Activated CD8-positive, alpha-beta memory T cell treated with anti-CD3 and anti-CD28 coated beads for 48 hours (primary cell): ENCODE measurements around the gene PLD1.
"Not testable (repeated sequence)": the region's sequence is repeated elsewhere in the genome, so short reads cannot be mapped to it uniquely, and the experiment has no call there.

Experiments
- DNase-seq, 3 experiments: peaks; one replicate each; pipeline ENCODE4 v3.0.0-alpha.2; 2020; ENCODE audit warnings: low read depth in 2 of 3, low spot score in 2 of 3

PLD1 gene

DNA sequence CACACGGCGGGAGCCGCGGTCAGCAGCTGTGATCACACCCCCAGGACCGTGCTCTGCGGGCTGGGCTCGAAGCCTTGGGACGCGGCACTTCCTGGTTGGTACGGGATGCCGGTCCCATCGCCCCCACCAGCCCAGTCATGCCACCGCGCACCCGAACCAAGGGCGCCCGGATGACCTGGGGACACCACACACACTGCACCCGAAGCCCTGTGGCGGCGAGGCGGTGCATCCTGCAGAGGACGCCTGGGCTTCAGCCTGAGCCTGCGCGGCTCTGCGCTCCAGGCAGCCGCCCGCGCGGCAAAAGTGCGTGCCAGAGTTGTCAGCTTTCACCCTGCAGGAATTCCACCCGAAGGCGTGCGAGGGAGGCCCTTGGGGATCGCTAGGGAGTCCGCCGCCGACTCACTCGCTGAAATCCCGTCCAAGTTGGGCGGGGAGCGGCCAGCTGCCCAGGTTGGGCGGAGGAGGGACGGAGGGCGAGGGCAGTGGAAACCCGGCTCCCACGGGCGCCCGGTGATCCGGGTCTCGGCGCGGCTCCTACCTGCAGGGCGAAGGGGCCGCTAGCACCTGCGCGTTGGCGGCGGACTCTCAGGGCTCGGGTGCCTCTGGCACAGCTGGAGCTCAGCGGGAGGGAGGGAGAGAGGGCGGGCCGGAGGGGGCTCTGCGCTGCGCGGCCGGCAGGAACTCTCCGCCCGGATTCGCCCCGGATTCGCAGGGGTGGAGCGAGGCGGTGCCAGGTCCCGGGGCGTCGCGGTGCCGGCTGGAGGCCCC, at the start of gene PLD1:
Gene PLD1 (minus strand): TSS at position 623 of the 768 bp plus-strand sequence. CDS start 72,432 bp downstream, outside the sequence.
- peak; percentile 9 to 24 (median 12) for DNase-seq

DNA sequence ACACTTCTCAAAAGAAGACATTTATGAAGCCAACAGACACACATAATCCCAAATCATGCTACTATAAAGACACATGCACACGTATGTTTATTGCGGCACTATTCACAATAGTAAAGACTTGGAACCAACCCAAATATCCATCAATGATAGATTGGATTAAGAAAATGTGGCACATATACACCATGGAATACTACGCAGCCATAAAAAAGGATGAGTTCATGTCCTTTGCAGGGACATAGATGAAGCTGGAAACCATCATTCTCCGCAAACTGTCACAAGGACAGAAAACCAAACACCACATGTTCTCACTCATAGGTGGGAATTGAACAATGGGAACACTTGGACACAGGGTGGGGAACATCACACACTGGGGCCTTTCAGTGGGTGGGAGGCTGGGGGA, 48.5 kb upstream of the PLD1 start:
- DNase-seq = not testable (repeated sequence)

- no peak for DNase-seq
Measured at GRCh38 chr3:171854649-171855305, 44.5 kb upstream of the PLD1 start.

GRCh38 chr3:171851660-171852058, 41.4 kb upstream of the PLD1 start:
- DNase-seq = no peak

- no peak for DNase-seq
Measured at GRCh38 chr3:171850960-171851659, 40.8 kb upstream of the PLD1 start.

DNA sequence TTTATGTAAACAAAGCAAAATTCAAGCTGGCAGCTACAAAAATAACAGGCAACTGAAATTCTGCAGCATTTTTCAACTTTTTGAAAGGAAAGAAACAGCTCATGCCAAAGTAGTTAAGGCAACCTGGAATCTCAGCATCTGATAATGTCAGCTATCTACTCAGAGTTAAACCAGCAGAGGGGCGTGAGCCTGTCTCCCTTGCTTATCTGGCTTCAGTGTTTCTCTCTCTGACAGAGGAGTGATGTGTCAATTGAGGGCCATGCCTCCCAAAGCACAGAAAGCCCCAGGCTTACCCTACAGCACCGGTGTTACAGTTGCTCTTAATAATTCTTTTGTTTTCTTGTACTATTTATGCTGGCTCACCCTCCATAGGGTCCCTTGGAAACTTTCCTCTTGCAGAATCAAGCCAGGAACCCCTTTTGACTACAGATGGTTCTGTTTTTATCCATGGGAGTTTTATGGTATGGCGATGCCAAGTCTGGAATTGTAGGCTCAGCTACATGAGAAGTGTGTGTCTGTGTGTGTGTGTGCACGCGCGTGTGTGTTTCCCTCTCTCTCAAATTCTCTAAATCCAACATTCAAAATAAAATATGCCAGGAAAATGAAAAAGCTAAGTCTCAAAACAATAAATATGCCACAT, 40.2 kb upstream of the PLD1 start:
- no peak for DNase-seq

GRCh38 chr3:171849617-171850319, 39.5 kb upstream of the PLD1 start:
- DNase-seq = no peak

DNA sequence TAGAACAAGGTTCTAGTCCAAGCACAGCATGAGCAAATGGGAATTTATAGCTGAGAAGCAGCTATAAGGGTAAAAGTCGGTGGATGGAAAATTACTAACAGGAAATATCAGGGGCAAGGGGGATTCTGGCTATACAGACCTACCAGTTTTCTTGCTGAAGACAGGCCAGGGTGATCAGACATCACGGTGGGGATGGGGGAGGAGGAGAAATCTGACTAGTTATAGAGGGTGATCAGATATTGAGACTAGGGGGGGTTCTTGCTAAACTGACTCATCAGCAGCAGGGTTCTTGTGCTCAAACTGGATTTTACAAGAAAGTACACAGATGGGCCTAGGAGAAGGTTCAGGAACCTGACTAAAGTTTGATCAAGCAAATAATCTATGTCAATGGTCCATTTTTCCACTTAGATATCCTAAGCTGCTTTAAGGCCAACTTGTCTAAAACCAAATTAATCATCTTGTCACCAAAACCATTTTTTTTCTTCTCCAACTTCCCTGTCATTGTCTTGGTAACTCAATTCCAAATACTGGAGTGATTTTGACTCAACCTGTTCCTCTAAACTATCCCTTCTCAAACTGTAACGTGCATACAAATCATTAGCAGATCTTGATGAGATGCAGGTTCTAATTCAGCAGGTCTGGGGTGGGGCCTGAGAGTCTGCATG, 37.4 kb upstream of the PLD1 start:
- no peak for DNase-seq

- DNase-seq = no peak
Measured at GRCh38 chr3:171847133-171847532, 36.9 kb upstream of the PLD1 start.

GRCh38 chr3:171846597-171846996, 36.3 kb upstream of the PLD1 start:
- no peak for DNase-seq

GRCh38 chr3:171845481-171846284, 35.4 kb upstream of the PLD1 start:
- no peak for DNase-seq

DNA sequence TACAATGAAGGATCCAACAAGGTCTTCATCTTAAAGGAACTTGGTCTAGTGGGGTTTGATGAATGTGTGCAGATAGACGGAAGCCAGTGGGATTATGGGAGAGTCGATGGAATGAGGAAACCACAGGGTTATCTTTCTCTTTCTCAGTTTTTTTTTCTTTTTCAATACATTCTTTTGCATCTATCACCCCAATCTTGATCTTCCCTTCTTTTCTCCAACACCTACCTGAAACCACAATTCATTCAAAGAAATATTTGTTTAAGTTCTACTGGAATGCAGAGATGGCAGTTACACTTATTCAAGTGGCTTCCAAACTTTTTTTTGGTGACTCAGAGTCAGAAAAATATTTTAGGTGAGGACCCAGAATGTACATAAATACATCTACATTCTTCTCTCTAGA, 34.6 kb upstream of the PLD1 start:
- DNase-seq = no peak

- no peak for DNase-seq
Measured at GRCh38 chr3:171842864-171843518, 32.7 kb upstream of the PLD1 start, which contains the start of gene TMEM212. TSS of gene TMEM212 (plus strand) at chr3:171843349. CDS start at chr3:171843384, 35 bp downstream.

- DNase-seq = no peak
Measured at GRCh38 chr3:171841620-171842000, 31.3 kb upstream of the PLD1 start.

DNA sequence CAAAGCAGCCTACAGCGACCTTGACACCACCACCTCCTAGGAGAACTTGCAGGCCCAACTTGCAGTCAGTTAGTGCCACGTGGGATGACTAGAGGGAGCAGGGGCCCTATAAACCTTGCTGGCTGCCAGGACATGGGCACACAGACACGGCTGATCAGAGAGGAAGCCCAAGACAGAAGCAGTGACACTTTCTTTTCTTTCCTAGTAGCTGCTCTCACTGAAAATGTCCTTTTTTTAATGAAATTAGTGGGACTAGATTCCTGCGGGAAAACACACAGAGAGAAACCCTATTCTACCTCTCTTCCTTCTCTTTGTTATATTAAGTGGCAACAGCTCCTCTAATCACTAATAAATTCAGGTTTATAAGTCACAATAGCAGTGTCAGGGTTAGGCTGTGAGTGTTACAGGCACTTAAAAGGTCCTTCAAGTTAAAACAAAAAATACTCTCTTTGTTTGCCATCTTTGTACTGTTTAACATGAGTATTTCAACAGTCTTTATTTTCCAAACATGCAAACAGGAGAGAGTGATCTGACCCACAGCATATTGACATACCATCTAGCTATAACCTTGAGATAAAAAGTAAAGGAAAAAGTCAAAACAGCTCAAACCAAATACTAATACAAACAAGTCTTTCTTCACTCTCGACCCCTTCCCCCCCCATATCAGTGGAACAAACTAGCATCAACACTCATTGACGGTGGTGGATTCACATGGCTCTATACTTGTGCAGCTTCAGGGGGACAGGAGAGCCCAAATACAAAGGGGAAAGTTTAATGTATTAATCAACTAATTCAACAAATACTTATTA, 30.7 kb upstream of the PLD1 start:
- DNase-seq = no peak

DNA sequence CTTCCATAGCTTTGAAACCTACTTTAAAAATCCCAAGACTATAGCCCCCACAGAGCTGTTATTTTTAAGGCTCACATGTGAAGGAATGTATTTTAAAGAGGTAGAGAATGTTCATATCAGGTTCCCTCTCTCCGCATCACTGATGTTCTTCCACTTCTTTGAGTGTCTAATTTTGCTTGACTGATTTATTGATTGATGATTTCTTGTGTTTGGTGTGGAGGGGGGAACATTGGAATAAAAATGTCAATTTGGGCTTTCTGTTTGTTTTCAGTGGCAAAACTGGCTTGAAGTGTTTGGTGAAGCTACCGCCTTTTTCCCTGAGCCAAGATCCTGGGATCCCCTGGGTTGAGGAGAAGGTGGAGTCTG, 30.1 kb upstream of the PLD1 start:
- no peak for DNase-seq

- DNase-seq = no peak
Measured at GRCh38 chr3:171839270-171839669, 29.0 kb upstream of the PLD1 start.

GRCh38 chr3:171838218-171838720, 28.0 kb upstream of the PLD1 start:
- DNase-seq = no peak
